Bone marrow (tissue), 2 donors: Measurements from ENCODE around the gene MUSK.

Experiments used
- DNase-seq, 2 donors: peaks; one replicate each; lab custom pipeline; 2025; lab: John Stamatoyannopoulos, UW

MUSK gene

DNA sequence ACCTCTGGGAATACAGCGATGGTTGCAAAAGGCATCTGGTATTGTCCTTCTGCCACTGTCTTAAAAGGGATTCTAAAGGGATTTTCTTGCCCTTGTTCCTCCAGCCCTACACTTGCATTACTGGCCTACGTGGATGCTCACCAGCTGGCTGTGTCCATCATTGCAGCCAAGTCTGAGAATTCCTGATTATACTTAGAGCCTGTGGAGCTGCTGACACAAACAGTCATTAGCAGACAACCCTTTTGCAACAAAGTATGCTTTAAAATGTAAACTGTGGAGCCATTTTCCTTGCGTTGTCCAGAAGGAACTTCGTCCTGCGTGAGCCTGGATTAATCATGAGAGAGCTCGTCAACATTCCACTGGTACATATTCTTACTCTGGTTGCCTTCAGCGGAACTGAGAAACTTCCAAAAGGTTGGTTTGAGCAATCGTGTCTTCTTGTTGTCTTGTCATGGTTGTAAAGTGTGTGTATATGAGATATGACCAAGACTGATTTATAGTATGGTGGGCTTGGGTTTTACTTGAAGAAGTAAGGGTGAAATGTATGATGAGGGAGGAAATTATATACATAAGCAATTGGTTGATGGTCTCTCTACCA is at the start of gene MUSK:
TSS of gene MUSK (plus strand) at position 222 of the 598 bp plus-strand sequence. CDS start at position 336, 114 bp downstream.
- DNase-seq = no peak

DNA sequence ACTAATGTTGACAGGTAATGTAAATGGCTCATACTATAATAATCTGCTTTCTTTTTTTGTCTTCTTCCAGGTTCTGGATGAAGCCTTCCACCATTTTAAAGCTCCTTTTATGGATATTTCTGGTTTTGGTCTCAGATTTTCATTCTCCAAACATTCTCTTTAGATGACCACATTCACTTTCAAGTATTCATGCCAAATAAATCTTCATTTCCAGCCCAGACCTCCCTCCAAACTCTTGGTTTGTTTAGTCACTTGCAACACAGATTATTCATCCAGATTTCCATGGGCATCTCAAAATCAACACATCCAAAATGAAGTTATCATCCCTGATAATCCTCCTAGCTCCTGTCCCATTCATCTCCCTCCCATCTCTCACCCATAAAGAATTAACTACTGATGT is 48.8 kb upstream of the MUSK start:
- DNase-seq = no peak

DNA sequence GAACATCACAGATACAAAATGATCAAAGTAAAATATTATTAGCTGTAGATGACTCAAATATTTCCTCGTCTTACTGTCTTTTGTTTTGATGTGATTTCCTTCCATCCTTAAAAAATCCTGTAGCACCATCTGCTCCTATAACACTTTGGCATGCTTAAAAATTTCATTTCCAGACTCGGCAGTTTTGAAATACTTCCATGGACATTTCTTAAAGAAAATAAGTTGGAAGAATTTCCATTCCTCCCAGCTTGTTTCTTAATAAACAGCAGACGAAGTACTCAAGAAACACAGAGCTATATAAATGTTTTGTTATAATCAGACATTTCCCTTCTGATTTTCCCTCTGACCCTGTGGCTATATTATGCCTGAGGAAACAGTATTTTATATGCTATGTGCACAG is 47.9 kb upstream of the MUSK start:
- no peak for DNase-seq

DNA sequence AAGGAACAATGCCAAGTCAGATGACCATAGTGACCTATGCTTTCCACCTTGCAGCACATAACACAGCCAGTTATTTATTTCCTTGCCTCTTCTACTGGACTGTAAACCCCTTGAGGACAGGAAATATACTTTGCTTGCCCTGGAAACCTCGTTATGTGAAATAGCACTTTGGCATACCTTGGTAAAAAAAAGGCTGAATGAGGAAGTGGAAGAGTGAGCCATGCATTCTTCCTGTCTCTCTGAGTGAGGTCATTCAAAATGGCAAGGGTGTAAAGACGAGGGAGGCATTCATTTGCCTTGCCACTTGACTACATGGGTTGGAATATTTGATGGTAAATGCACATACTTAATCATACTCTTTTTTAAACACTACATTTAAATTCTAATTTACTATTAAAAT is 46.2 kb upstream of the MUSK start:
- DNase-seq = no peak

DNA sequence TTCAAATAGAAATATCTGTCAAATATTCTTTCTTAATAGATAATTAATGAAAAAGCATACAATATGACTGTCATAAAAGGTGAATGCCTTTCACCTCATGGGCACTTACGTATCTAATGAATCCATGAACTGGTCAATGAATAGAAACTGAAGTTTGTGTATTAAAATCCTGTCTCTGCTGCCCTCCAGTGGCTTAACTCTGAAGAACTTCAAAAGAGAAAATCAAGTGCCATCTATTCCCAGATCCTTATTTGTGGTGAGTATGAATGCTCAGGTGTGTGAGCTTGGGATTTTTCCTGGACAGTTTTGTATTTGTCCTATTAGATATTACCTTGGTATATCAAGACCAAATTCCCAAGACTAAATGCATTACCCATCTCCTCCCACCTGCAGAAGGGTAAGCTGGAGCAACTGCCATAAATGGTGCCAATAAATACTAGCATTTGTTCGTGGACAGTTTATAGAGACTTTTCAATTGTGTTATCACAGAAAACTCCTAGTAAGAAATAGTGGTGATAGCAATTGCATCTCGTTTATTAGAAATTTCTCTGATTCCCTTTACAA is 45.0 kb upstream of the MUSK start:
- peak in 1 of 2 donors; percentile 49 for DNase-seq

DNA sequence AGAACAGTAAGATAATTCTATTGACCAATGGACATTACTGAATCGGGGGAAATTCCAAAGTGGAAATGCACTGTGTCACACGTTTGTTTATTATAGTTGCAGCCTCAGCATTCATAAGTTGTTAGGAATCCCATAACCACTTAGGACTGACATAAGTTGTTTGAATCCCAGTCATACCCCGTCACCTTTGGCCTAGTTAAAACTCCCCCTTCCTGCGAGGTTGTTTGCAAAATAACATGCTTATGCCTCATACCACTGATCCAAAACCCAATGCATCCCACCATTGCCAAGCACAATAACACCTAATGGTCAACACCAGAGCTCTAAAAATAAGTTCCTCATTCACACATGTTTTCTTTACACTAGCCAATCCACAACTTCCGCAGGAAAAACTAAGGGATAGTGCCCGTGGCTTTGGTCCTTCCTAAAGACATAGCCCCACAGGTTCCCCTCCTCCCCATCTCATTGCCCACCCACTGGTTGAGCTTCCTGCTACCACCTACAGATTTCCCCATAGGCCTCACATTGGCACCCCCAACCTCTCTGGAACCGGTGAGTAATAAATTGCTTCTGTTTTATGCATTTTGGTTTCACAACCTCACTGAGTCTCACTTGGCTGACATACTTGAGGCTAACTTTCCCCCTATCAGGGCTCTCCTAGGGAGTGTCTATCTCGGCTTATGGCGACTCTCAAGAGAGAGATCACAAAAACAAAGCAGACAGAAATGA is 42.3 kb upstream of the MUSK start:
- no peak for DNase-seq

DNA sequence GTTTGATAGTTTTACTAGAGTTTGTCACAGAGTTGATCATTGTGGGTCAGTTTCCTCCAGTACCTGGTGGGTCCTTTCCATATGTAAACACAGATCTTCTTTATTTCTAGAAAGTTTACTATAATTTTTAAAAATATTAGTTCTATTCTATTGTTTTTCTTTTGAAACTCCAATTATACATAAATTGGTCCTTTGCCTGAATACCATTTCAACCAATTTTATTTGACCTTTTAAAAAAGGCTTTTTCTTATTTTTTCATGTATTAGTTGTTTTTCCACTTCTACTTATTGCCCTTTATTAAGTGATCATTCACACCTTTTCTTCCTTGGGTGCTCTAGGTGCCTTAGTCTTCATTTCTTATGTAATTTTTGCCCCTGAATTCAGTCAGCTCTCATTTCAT is 33.0 kb upstream of the MUSK start:
- no peak for DNase-seq

DNA sequence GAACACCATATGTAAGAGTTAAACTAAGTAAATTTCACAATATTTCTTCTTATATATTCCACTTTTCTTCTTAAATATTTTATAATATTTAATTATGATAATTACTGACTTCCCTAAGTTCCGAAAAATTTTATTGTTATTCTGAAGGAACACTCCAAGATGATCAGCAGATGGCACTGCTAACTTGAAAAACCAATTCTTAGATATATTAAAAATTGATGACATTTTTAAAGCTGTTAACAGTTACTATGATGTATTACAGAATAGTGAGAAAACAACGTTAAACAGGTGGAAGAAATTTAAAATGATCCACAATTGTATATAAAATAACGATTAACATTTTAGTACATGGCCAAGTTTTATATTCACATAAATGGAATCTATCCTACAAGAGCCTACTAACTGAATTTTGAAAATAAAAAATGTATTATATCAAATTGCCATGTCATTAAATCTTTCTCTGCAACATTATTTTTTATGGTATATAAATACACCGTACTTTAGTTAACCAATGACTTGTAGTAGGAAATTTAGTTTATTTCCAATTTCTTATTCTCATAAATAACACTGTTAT is 30.1 kb upstream of the MUSK start:
- peak in 1 of 2 donors; percentile 10 for DNase-seq

DNA sequence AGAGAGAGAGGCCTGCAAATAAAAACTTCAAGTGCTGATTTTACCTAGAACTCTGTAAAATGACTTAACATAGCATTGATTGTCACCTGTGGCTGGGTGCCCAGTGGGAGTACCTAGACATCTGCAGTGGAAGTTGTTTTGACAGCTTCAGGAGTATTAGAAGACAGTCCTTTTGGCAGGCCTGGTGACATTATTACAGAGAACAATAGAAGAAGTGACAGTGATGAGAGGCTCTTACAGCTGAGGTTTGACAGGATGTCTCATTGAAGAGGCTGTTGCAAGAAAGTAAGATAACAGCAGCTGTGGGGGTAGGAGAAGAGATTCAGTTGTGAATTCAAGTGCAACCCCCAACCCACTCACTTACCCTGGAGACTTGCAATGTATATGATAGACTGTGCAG is 27.9 kb upstream of the MUSK start:
- DNase-seq = no peak

DNA sequence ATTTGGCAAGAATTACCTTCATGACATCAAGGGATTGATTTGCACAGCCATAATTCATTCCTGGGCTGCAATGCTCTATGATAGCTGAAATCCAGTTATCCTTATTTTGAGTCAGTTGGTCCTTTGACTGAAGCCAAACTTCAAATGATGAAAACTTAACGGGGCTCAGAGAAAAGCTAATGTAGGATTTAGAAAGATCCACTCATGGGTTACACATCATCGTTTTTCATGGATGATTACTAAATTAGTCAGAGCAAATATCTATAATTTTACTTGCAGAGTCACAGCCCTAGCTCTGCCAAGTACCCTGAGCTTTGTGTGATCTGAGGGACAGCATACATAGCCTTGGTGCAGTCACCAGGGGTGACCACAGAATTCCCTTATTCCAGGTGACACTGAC is 27.3 kb upstream of the MUSK start:
- no peak for DNase-seq

DNA sequence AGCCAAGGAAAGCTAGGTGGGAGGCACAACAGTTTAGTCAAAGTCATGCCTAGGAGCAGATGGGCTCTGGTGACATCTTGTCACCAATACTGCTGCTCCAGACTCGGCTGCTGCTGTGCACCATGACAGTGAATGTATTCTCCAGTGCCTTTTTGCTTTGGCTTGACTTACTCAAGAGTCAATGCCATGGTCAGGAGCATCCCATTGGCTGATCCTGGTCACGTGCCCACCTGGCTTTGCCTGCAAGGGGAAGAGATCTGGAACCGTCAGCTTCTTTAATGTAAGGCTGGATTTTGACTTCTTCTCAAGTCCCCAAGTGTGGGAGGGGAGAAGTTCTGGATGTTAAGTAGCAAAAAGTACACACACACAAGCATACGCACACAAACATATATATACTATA is 19.9 kb upstream of the MUSK start:
- DNase-seq = no peak

DNA sequence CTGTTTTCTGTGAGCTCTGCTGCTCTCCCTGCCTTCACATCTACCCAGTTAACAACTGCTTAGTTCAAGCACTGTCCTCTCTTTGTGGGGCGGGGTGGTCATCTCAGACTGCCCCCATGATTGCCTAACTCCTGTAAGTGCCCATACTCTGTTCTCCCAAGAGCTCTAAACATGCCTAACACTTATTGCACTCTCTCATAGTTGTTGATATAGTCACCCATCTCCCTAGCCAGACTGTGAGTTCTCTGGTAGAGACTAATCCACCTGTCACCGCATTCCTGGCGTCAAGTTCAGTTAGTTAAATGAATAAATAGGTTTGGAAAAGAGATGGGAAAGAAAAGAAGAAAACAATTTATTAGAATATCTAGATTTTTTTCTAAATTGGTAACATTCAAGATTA is 18.3 kb upstream of the MUSK start:
- no peak for DNase-seq

DNA sequence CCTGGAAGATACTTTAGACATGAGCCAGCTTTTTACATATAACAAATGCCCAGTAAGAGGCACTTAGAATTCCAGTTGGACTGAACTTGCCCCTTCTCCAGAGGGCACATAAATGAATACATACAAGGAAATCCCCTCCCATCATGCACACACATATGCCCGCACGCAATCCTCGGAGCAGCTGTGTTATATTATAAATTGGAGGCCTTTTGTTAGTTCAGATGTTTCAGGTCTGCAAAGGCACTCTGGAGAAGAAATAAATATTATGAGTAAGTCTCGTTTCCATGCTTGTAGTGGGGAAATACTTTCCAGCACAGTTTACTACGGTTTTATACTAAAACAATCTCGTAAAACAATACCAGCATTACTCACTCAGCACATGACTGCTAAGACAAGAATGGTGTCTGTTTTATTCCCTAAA is 17.6 kb upstream of the MUSK start:
- DNase-seq = no peak

DNA sequence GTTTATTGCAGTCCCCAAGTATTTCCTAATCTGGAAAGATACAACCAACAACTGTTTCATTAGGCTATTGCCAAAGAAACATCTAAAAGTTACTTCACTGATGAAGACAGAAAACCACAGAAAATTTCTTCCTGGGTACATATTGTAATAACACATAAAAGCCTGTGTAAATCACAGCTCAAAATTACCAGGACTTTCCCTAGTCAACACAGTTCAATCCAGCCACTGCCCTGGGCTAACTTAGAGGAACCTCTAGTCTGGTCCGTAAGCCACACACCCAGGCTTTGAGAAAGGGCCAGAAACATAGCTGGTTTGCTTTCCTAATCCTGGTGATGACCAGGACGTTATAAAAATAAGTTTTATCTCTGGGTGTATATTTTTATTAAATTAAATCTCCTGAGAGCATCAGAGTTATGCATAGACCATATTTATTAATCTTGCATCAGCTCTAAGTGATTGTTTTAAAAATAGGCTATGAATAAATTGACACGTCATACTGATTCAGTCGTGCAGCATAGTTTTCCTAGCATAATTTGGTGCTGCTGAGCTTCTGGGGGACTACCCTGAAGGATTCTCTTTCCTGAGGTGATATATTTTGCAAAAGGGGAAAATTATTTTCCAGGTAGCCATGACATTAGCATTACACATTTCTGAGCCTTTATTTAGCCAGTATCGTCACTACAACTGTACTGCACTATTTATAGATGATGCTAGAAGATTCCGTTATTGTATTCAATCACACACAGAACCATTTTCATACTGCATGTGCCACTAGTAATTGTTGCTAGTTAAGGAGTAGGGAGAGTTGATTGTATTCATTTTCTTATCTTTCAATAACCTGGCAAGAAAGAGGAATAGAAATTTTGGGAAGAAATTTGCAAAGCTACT is 12.6 kb upstream of the MUSK start:
- no peak for DNase-seq

DNA sequence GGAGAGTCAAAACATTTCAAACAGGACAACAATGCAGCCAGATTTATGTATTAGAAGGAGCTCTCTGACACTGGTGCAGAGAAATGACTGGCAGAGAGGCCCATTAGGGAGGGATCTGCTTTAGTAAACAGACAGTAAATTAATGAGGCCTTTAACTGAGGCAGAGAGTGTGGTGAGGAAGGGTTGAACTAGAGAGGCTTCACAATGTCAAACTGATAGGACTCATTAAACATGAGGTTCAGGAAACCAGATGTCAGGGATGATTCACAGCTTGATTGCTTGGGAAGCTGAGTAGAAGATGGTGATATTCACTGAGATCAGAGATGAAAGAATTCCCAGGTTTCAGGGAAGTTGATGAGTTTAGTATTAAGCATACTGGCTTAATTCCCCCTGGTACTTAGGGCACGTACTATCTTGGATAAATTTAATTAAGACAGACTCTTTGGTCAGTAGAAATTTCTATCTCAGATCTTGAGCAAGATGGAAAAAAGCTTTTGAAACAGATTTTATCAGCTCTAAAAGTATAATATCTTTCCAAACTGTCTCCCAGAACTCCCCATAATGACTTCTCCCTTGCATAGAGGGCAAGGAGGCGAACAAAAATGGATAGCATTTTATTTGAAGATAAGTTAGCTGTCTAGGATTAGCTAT is 8.6 kb upstream of the MUSK start:
- no peak for DNase-seq

DNA sequence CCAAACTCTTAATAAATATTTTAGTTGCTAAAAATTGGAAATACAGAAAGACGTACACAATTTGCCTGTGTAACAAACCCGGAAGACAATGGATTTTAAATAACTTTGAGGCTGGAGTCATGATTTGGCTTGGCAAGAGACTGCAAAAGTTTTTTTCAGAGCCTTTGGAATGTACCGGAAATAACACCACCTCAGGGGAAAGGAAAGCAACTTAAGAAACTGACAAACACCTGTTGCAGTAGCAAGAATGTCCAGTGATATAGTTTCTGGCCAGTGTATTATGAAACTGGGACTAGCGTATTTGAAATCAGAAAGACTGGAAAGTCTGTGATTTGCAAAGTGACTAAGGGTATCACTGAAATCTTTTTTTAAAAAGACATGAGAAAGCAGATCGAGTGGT is 842 bp downstream of the MUSK start:
- no peak for DNase-seq

DNA sequence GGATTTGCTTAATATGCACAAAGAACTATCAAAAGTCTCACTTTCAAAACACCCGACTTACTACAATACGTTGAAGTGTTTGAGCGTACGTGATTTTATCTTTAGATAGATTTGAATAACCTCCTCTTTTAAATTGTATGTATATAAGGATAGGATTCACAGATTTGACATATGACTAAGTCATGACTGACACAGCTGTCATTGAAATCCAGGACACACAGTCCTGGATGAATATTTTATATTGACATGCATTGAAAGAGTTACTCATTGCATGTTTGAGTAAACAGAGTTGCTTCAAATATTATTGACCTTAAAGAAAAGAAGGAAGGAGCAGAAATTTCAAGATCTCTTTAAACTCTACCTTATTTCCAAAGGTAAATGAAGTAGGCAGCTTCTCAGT is 3.3 kb downstream of the MUSK start:
- DNase-seq = no peak

DNA sequence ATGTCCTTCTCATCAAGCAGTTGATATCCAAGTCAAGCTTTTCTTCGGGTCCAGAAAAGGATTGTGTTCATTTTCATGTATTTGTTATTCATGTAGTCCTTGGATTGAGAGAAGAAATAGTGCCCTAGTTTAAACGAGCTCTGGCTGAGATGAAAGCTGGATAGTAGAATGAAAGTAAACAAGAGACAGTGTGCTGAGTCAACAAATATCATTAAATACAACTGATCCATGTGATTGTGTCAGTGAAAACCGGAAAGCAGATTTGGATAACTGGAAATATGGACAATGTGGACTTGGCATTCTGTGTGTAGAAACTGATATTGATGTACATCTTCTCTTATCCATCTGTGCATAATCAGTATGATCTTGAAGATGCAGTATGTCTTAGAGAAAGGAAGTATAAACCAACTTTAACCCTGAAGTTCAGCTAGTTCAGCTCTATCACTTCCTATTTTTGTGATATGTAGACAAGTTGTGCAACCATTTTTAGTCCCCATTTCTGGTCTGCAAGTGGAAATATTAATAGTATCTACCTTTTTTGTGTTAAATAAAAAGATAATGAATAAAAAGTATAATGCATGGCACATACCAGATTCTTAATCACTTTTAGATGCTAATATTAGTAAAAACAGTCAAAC is 4.4 kb downstream of the MUSK start:
- DNase-seq = peak in 1 of 2 donors; percentile 10

DNA sequence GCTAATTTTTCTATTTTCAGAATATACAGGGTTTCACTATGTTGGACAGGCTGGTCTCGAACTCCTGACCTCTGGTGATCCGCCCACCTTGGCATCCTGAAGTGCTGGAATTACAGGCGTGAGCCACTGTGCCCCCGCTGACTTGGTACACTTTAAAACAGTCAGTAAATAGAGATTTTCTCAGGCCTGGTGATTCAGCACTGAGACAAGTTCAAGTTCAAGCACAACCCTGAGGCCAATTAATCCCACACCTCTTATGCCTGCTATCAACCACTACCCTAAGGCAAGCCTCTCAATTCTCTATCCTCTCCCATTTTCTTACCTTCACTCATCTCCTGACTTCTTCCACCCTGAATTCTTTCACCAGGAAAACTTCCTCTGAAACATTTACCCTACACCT is 18.9 kb downstream of the MUSK start:
- no peak for DNase-seq

DNA sequence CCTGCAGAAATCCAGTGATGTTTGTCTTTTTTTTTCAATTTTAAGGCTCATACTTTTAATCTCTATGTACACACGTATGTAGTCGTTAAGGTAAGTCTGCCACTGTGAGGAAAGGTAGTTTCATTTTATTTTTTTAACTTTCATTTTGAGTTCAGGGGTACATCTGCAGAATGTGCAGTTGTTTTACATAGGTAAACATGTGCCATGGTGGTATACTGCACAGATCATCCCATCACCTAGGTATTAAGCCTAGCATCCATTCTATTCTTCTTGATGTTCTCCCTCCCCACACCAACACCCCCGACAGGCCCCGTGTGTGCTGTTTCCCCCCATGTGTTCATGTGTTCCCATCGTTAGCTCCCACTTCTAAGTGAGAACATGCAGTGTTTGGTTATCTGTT is 19.7 kb downstream of the MUSK start:
- no peak for DNase-seq

DNA sequence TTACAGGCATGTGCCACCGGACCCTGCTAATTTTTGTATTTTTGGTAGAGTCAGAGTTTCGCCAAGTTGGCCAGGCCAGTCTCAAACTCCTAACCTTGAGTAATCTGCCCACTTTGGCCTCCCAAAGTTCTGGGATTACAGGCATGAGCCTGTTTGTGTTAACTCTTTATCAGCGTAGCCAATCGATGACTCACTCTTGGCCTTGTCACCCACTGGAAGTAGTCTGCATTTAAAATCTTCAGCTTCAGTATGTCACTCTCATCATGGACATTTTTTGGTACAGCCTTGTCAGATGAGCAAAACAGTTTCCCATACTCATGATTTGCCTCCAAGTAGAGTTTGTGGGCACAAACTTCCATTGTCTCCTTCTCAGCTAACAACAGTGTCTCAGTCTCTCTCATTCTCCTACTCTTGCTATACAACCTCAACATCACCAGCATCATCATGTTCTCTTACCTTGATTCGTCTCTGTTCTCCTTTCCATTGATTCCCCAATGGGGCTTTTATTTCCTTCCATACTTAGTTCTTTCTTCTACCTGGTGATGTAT is 22.5 kb downstream of the MUSK start:
- no peak for DNase-seq
